Measurements from ENCODE around the gene BICRAL.

The BICRAL gene

GRCh38 chr6:42817907-42818306 lies 36.1 kb downstream of the BICRAL start:
- in situ Hi-C loops (cut with HindIII; ENCODE audit: low pct_unique_long_range_greater_than_20kb, low sequenced_read_pairs) = no loop called here

GRCh38 chr6:42818416-42818815 lies 36.6 kb downstream of the BICRAL start:
- no peak for TF ChIP-seq JUND (IDR thresholded peaks at IDR 0.05; ENCODE audit: low read depth)
- DNase-seq (ENCODE audit: low read depth in 1 of 2, low spot score in 1 of 2) = no peak
- in situ Hi-C loops (cut with HindIII; ENCODE audit: low pct_unique_long_range_greater_than_20kb, low sequenced_read_pairs) = no loop called here

More at GRCh38 chr6:42817907-42818306, 36.1 kb downstream of the BICRAL start:
- no peak for DNase-seq (ENCODE audit: low read depth in 1 of 2, low spot score in 1 of 2)
- TF ChIP-seq JUND (IDR thresholded peaks at IDR 0.05; ENCODE audit: low read depth) = no peak

- TF ChIP-seq JUND (IDR thresholded peaks at IDR 0.05; ENCODE audit: low read depth) = no peak
- DNase-seq (ENCODE audit: low read depth in 1 of 2, low spot score in 1 of 2) = no peak
- in situ Hi-C loops (cut with HindIII; ENCODE audit: low pct_unique_long_range_greater_than_20kb, low sequenced_read_pairs) = no loop called here
Measured at GRCh38 chr6:42818878-42819277, 37.0 kb downstream of the BICRAL start.

GRCh38 chr6:42819803-42820511 lies 38.1 kb downstream of the BICRAL start:
- in situ Hi-C loops (cut with HindIII; ENCODE audit: low pct_unique_long_range_greater_than_20kb, low sequenced_read_pairs) = no loop called here
- peak in 1 of 2 experiments; percentile 25 for DNase-seq (ENCODE audit: low read depth in 1 of 2, low spot score in 1 of 2)
- TF ChIP-seq JUND (IDR thresholded peaks at IDR 0.05; ENCODE audit: low read depth) = no peak

GRCh38 chr6:42820512-42821340 lies 38.9 kb downstream of the BICRAL start:
- no peak for DNase-seq (ENCODE audit: low read depth in 1 of 2, low spot score in 1 of 2)
- in situ Hi-C loops (cut with HindIII; ENCODE audit: low pct_unique_long_range_greater_than_20kb, low sequenced_read_pairs) = no loop called here
- TF ChIP-seq JUND (IDR thresholded peaks at IDR 0.05; ENCODE audit: low read depth) = no peak

- DNase-seq (ENCODE audit: low read depth in 1 of 2, low spot score in 1 of 2) = no peak
- TF ChIP-seq JUND (IDR thresholded peaks at IDR 0.05; ENCODE audit: low read depth) = no peak
- in situ Hi-C loops (cut with HindIII; ENCODE audit: low pct_unique_long_range_greater_than_20kb, low sequenced_read_pairs) = no loop called here
Measured at GRCh38 chr6:42821341-42821668, 39.5 kb downstream of the BICRAL start.

- no peak for TF ChIP-seq JUND (IDR thresholded peaks at IDR 0.05; ENCODE audit: low read depth)
- DNase-seq (ENCODE audit: low read depth in 1 of 2, low spot score in 1 of 2) = no peak
- in situ Hi-C loops (cut with HindIII; ENCODE audit: low pct_unique_long_range_greater_than_20kb, low sequenced_read_pairs) = no loop called here
Measured at GRCh38 chr6:42821846-42822245, 40.0 kb downstream of the BICRAL start.

GRCh38 chr6:42829561-42830092 lies 47.8 kb downstream of the BICRAL start:
- in situ Hi-C loops (cut with HindIII; ENCODE audit: low pct_unique_long_range_greater_than_20kb, low sequenced_read_pairs) = no loop called here
- TF ChIP-seq JUND (IDR thresholded peaks at IDR 0.05; ENCODE audit: low read depth) = no peak
- no peak for DNase-seq (ENCODE audit: low read depth in 1 of 2, low spot score in 1 of 2)

GRCh38 chr6:42831237-42831636 lies 49.4 kb downstream of the BICRAL start:
- no peak for TF ChIP-seq JUND (IDR thresholded peaks at IDR 0.05; ENCODE audit: low read depth)
- DNase-seq (ENCODE audit: low read depth in 1 of 2, low spot score in 1 of 2) = no peak
- in situ Hi-C loops (cut with HindIII; ENCODE audit: low pct_unique_long_range_greater_than_20kb, low sequenced_read_pairs) = no loop called here

GRCh38 chr6:42834056-42834455 lies 52.2 kb downstream of the BICRAL start:
- peak in 1 of 2 experiments; percentile 20 for DNase-seq (ENCODE audit: low read depth in 1 of 2, low spot score in 1 of 2)
- no peak for TF ChIP-seq JUND (IDR thresholded peaks at IDR 0.05; ENCODE audit: low read depth)
- in situ Hi-C loops (cut with HindIII; ENCODE audit: low pct_unique_long_range_greater_than_20kb, low sequenced_read_pairs) = no loop called here

GRCh38 chr6:42841844-42842584 lies 60.2 kb downstream of the BICRAL start:
- DNase-seq (ENCODE audit: low read depth in 1 of 2, low spot score in 1 of 2) = no peak
- in situ Hi-C loops (cut with HindIII; ENCODE audit: low pct_unique_long_range_greater_than_20kb, low sequenced_read_pairs) = no loop called here
- no peak for TF ChIP-seq JUND (IDR thresholded peaks at IDR 0.05; ENCODE audit: low read depth)

GRCh38 chr6:42845327-42845694 lies 63.5 kb downstream of the BICRAL start:
- in situ Hi-C loops (cut with HindIII; ENCODE audit: low pct_unique_long_range_greater_than_20kb, low sequenced_read_pairs) = no loop called here
- no peak for TF ChIP-seq JUND (IDR thresholded peaks at IDR 0.05; ENCODE audit: low read depth)
- DNase-seq (ENCODE audit: low read depth in 1 of 2, low spot score in 1 of 2) = no peak

Measured in T47D (cell line).